Measurements from ENCODE around the gene WIPF2.

DNA sequence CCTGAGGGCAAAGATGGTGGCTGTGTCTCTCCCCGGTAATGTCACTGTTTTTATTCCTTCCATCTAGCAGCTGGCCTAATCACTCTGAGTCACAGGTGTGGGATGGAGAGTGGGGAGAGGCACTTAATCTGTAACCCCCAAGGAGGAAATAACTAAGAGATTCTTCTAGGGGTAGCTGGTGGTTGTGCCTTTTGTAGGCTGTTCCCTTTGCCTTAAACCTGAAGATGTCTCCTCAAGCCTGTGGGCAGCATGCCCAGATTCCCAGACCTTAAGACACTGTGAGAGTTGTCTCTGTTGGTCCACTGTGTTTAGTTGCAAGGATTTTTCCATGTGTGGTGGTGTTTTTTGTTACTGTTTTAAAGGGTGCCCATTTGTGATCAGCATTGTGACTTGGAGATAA lies 47.4 kb upstream of the WIPF2 start:
- TF ChIP-seq EZH2 (IDR thresholded peaks at IDR 0.05), result no peak
- TF ChIP-seq POLR2AphosphoS5 (IDR thresholded peaks at IDR 0.05; ENCODE audit: borderline replicate concordance, low read depth, low read length), result no peak
- TF ChIP-seq FOXP2 (optimal IDR thresholded peaks at IDR 0.05; ENCODE audit: control extremely low read depth, extremely low read length, insufficient read depth), result no peak
